Loucy (cell line): ENCODE data around the gene CPHXL2.

Source experiments
- H2AFZ ChIP-seq: fragments of 200-600 bp; sonication (generic); 2 replicates; pipeline ENCODE4 v1.6.0; 2016; ENCODE audit warnings: antibody characterized with exemption, mild to moderate bottlenecking, low read length, moderate library complexity
- H3F3A ChIP-seq: fragments of 200-600 bp; 2 replicates; pipeline ENCODE4 v1.6.0; 2016; ENCODE audit warnings: antibody characterized with exemption, low read depth, mild to moderate bottlenecking
- H3K27me3 ChIP-seq: fragments of 200-600 bp; sonication (generic); 2 replicates; pipeline ENCODE4 v1.6.1; 2014; ENCODE audit warnings: low read length, mild to moderate bottlenecking; ENCODE audit not compliant: insufficient read depth, poor library complexity, severe bottlenecking
- H3K36me3 ChIP-seq: fragments of 200-600 bp; sonication (generic); 2 replicates; pipeline ENCODE4 v1.6.1; 2016; ENCODE audit warnings: low read length; ENCODE audit not compliant: insufficient read depth
- H3K4me1 ChIP-seq: fragments of 200-600 bp; sonication (generic); 2 replicates; pipeline ENCODE4 v1.5.1; 2014; ENCODE audit warnings: low read length, mild to moderate bottlenecking; ENCODE audit not compliant: insufficient read depth, poor library complexity, severe bottlenecking
- H3K4me2 ChIP-seq: fragments of 200-600 bp; sonication (generic); 2 replicates; pipeline ENCODE4 v1.6.0; 2014; ENCODE audit warnings: antibody characterized with exemption, low read length, low read depth, mild to moderate bottlenecking; ENCODE audit not compliant: poor library complexity, severe bottlenecking
- H3K4me3 ChIP-seq: fragments of 200-600 bp; sonication (generic); 2 replicates; pipeline ENCODE4 v1.5.1; 2014; ENCODE audit warnings: low read length, mild to moderate bottlenecking, mixed read lengths; ENCODE audit not compliant: poor library complexity, severe bottlenecking
- H3K79me2 ChIP-seq: fragments of 200-600 bp; sonication (generic); 2 replicates; pipeline ENCODE4 v1.6.1; 2014; ENCODE audit warnings: low read length; ENCODE audit not compliant: insufficient read depth
- H3K9ac ChIP-seq: fragments of 200-600 bp; sonication (generic); 2 replicates; pipeline ENCODE4 v1.6.0; 2014; ENCODE audit warnings: mild to moderate bottlenecking, low read depth, low read length, moderate library complexity; ENCODE audit not compliant: poor library complexity, severe bottlenecking
- H3K9me2 ChIP-seq: fragments of 200-600 bp; sonication (generic); replicated peaks from 2 replicates; pipeline ENCODE4 v1.6.1; 2016; ENCODE audit warnings: low read depth, low read length, mixed read lengths
- H3K9me3 ChIP-seq: fragments of 200-600 bp; sonication (generic); 2 replicates; pipeline ENCODE4 v1.6.1; 2014; ENCODE audit warnings: mild to moderate bottlenecking, antibody characterized with exemption, low read length, low read depth; ENCODE audit not compliant: insufficient read depth
- H4K20me1 ChIP-seq: fragments of 200-600 bp; sonication (generic); 2 replicates; pipeline ENCODE4 v1.6.0; 2014; ENCODE audit warnings: antibody characterized with exemption, low read length, mild to moderate bottlenecking; ENCODE audit not compliant: insufficient read depth, poor library complexity, severe bottlenecking
- CTCF ChIP-seq: fragments of 200-600 bp; sonication (generic); conservative IDR thresholded peaks from 2 replicates; pipeline ENCODE4 v1.5.1; 2014; ENCODE audit warnings: mild to moderate bottlenecking, antibody characterized with exemption, low read length
- EZH2phosphoT487 ChIP-seq: fragments of 200-600 bp; IDR thresholded peaks from 2 replicates; pipeline ENCODE4 v1.6.1; 2018; ENCODE audit warnings: antibody characterized with exemption, mild to moderate bottlenecking, moderate library complexity, borderline replicate concordance

Gene CPHXL2

GRCh38 chr16:75644240-75645012, 32.4 kb downstream of the CPHXL2 start:
- Histone ChIP-seq H3K9me2 (no peaks in the 10 kb centered on the region), H3K27me3 (no peaks in the 10 kb centered on the region), H3K4me3 (peak overlapping the region; percentile 98), H4K20me1 (peaks cover 54% of the 10 kb centered on the region), H3K4me1 (peaks cover 32% of the 10 kb centered on the region), H3K36me3 (peaks cover 24% of the 10 kb centered on the region; the same call in 1 of the 2 replicates), H3K4me2 (peak overlapping the region; percentile 90), H3K79me2 (peaks cover 70% of the 10 kb centered on the region), H3K9ac (peak overlapping the region; percentile 97), H3K9me3 (no peaks in the 10 kb centered on the region), H3F3A (peaks cover 4% of the 10 kb centered on the region; the same call in 1 of the 2 replicates), H2AFZ (no peak overlapping the region)
- TF ChIP-seq CTCF (no peak), EZH2phosphoT487 (no peak)

- H3K79me2 ChIP-seq, result peaks cover 39% of the 10 kb centered on the region
- no peak overlapping the region for H3K4me3 ChIP-seq
- no peak overlapping the region for H2AFZ ChIP-seq
- H3K9me2 ChIP-seq, result no peaks in the 10 kb centered on the region
- H3K36me3 ChIP-seq, result peaks cover 52% of the 10 kb centered on the region; the same call in 1 of the 2 replicates
- H3K9me3 ChIP-seq, result no peaks in the 10 kb centered on the region
- no peaks in the 10 kb centered on the region for H3K27me3 ChIP-seq
- no peak overlapping the region for H3K4me2 ChIP-seq
- H3K4me1 ChIP-seq, result peaks cover 21% of the 10 kb centered on the region
- TF ChIP-seq CTCF, result no peak
- TF ChIP-seq EZH2phosphoT487, result no peak
- H4K20me1 ChIP-seq, result peaks cover 28% of the 10 kb centered on the region
- no peak overlapping the region for H3K9ac ChIP-seq
- H3F3A ChIP-seq, result no peaks in the 10 kb centered on the region
Measured at GRCh38 chr16:75640598-75640997, 36.2 kb downstream of the CPHXL2 start.

- TF ChIP-seq CTCF (no peak), EZH2phosphoT487 (no peak)
- Histone ChIP-seq H3K36me3 (peaks cover 87% of the 10 kb centered on the region; the same call in 1 of the 2 replicates), H3K27me3 (no peaks in the 10 kb centered on the region)
Measured at GRCh38 chr16:75635036-75635435, 41.8 kb downstream of the CPHXL2 start.

More at GRCh38 chr16:75635036-75635435, 41.8 kb downstream of the CPHXL2 start:
- Histone ChIP-seq H3K9me3 (no peaks in the 10 kb centered on the region), H2AFZ (no peak overlapping the region), H3K79me2 (peaks cover 3% of the 10 kb centered on the region; the same call in 1 of the 2 replicates), H3K9me2 (no peaks in the 10 kb centered on the region), H3K4me1 (no peaks in the 10 kb centered on the region), H3K4me3 (no peak overlapping the region), H3K9ac (no peak overlapping the region), H4K20me1 (no peaks in the 10 kb centered on the region), H3F3A (no peaks in the 10 kb centered on the region), H3K4me2 (no peak overlapping the region)
